Parathyroid adenoma (tissue), 2 donors: Measurements from ENCODE around the gene KIAA0040.

Experiments used
- H2AFZ ChIP-seq: fragments of 300-600 bp; sonication (generic); one replicate; pipeline ENCODE4 v1.7.0; 2017; ENCODE audit warnings: antibody characterized with exemption, mild to moderate bottlenecking
- H3K27ac ChIP-seq: fragments of 300-600 bp; sonication (generic); one replicate; pipeline ENCODE4 v1.7.0; 2017
- H3K27me3 ChIP-seq: fragments of 300-600 bp; sonication (generic); one replicate; pipeline ENCODE4 v1.7.0; 2017; ENCODE audit warnings: low read length; ENCODE audit not compliant: control insufficient read depth, insufficient read depth
- H3K36me3 ChIP-seq: fragments of 300-600 bp; sonication (generic); one replicate; pipeline ENCODE4 v1.7.0; 2017; ENCODE audit warnings: low read length; ENCODE audit not compliant: control insufficient read depth, insufficient read depth
- H3K4me1 ChIP-seq: fragments of 300-600 bp; sonication (generic); one replicate; pipeline ENCODE4 v1.7.0; 2017; ENCODE audit warnings: control low read depth
- H3K4me2 ChIP-seq: fragments of 300-600 bp; sonication (generic); one replicate; pipeline ENCODE4 v1.7.0; 2017; ENCODE audit warnings: low read length
- H3K4me3 ChIP-seq: fragments of 300-600 bp; sonication (generic); one replicate; pipeline ENCODE4 v1.7.0; 2017; ENCODE audit warnings: low read depth, low read length
- H3K79me2 ChIP-seq: fragments of 300-600 bp; sonication (generic); one replicate; pipeline ENCODE4 v1.7.0; 2017; ENCODE audit warnings: control low read depth
- H3K9ac ChIP-seq: fragments of 300-600 bp; sonication (generic); one replicate; pipeline ENCODE4 v1.7.0; 2017; ENCODE audit warnings: mild to moderate bottlenecking
- H3K9me3 ChIP-seq: fragments of 300-600 bp; sonication (generic); one replicate; pipeline ENCODE4 v1.7.0; 2017; ENCODE audit warnings: low read length; ENCODE audit not compliant: control insufficient read depth
- CTCF ChIP-seq: fragments of 300-600 bp; sonication (generic); IDR thresholded peaks from one replicate; pipeline ENCODE4 v1.7.0; 2017; ENCODE audit warnings: antibody characterized with exemption, mild to moderate bottlenecking
- donor health status: primary hyperparathyroidism.

Gene KIAA0040

GRCh38 chr1:175137369-175137768 lies 55.2 kb downstream of the KIAA0040 start:
- H3K36me3 ChIP-seq, result no peaks in the 10 kb centered on the region
- no peaks in the 10 kb centered on the region for H3K79me2 ChIP-seq
- H2AFZ ChIP-seq, result no peak overlapping the region
- no peak for TF ChIP-seq CTCF
- no peaks in the 10 kb centered on the region for H3K27me3 ChIP-seq
- H3K9me3 ChIP-seq, result no peaks in the 10 kb centered on the region
- no peak overlapping the region for H3K4me2 ChIP-seq
- no peak overlapping the region for H3K9ac ChIP-seq
- H3K4me1 ChIP-seq, result no peaks in the 10 kb centered on the region
- no peak overlapping the region for H3K4me3 ChIP-seq
- H3K27ac ChIP-seq, result no peak overlapping the region

- H3K79me2 ChIP-seq, result no peaks in the 10 kb centered on the region
- H3K36me3 ChIP-seq, result no peaks in the 10 kb centered on the region
- H3K4me2 ChIP-seq, result no peak overlapping the region
- no peak overlapping the region for H3K9ac ChIP-seq
- H3K9me3 ChIP-seq, result no peaks in the 10 kb centered on the region
- H3K4me1 ChIP-seq, result no peaks in the 10 kb centered on the region
- TF ChIP-seq CTCF, result no peak
- no peaks in the 10 kb centered on the region for H3K27me3 ChIP-seq
- H3K27ac ChIP-seq, result no peak overlapping the region
- no peak overlapping the region for H2AFZ ChIP-seq
- no peak overlapping the region for H3K4me3 ChIP-seq
Measured at GRCh38 chr1:175136246-175136645, 56.3 kb downstream of the KIAA0040 start.

DNA sequence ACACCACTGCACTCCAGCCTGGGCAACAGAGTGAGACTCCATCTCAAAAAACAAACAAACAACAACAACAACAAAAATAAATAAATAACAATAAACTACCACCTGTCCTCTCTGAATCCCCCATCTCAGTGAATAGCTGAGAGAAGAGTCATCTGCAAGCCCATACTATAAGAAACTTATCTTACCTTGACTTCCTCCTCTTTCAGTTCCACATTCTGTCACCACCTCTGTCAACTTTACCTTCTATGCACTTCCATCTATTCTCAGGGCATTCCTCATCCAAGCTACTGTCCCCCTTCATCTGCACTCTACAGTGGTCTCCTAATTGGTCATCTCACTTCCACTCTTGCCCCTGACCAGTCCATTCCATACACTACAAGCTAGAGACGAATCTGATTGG lies 58.1 kb downstream of the KIAA0040 start:
- Histone ChIP-seq H3K9me3 (no peaks in the 10 kb centered on the region), H3K36me3 (no peaks in the 10 kb centered on the region), H3K4me1 (peaks cover 6% of the 10 kb centered on the region), H3K27me3 (no peaks in the 10 kb centered on the region), H3K4me3 (no peak overlapping the region), H3K27ac (no peak overlapping the region), H3K4me2 (no peak overlapping the region), H2AFZ (no peak overlapping the region), H3K9ac (no peak overlapping the region), H3K79me2 (no peaks in the 10 kb centered on the region)
- TF ChIP-seq CTCF, result no peak

- H3K9ac ChIP-seq, result no peak overlapping the region
- H3K27ac ChIP-seq, result no peak overlapping the region
- no peaks in the 10 kb centered on the region for H3K27me3 ChIP-seq
- H3K36me3 ChIP-seq, result no peaks in the 10 kb centered on the region
- no peak overlapping the region for H3K4me3 ChIP-seq
- H3K4me1 ChIP-seq, result peaks cover 7% of the 10 kb centered on the region
- no peaks in the 10 kb centered on the region for H3K9me3 ChIP-seq
- no peak for TF ChIP-seq CTCF
- no peak overlapping the region for H2AFZ ChIP-seq
- H3K4me2 ChIP-seq, result no peak overlapping the region
- H3K79me2 ChIP-seq, result no peaks in the 10 kb centered on the region
Measured at GRCh38 chr1:175133673-175134435, 58.7 kb downstream of the KIAA0040 start.

GRCh38 chr1:175132436-175132835 lies 60.1 kb downstream of the KIAA0040 start:
- Histone ChIP-seq H3K36me3 (no peaks in the 10 kb centered on the region), H3K9me3 (no peaks in the 10 kb centered on the region), H3K4me3 (no peak overlapping the region), H3K4me2 (no peak overlapping the region), H2AFZ (no peak overlapping the region), H3K79me2 (no peaks in the 10 kb centered on the region), H3K27me3 (no peaks in the 10 kb centered on the region), H3K9ac (no peak overlapping the region), H3K4me1 (peaks cover 7% of the 10 kb centered on the region), H3K27ac (no peak overlapping the region)
- no peak for TF ChIP-seq CTCF
